ACC112 (cell line): ENCODE results near the gene NOS3.

ENCODE experiments used
- H2AFZ ChIP-seq: fragments of 200-600 bp; sonication (generic); one replicate; pipeline ENCODE4 v1.6.0; 2017; ENCODE audit warnings: antibody characterized with exemption, low read length; ENCODE audit not compliant: unreplicated experiment
- H3K27ac ChIP-seq: fragments of 200-600 bp; sonication (generic); 2 replicates; pipeline ENCODE4 v1.5.1; 2014; ENCODE audit warnings: low read depth, mild to moderate bottlenecking, antibody characterized with exemption, low read length, moderate library complexity
- H3K27me3 ChIP-seq: fragments of 200-600 bp; sonication (generic); 2 replicates; pipeline ENCODE4 v1.6.1; 2014; ENCODE audit warnings: mild to moderate bottlenecking, antibody characterized with exemption, low read length, moderate library complexity, mixed read lengths; ENCODE audit not compliant: insufficient read depth
- H3K36me3 ChIP-seq: fragments of 200-600 bp; sonication (generic); 2 replicates; pipeline ENCODE4 v1.6.1; 2016; ENCODE audit warnings: mild to moderate bottlenecking, antibody characterized with exemption, low read length, moderate library complexity, mixed read lengths; ENCODE audit not compliant: insufficient read depth
- H3K4me1 ChIP-seq: fragments of 200-600 bp; sonication (generic); one replicate; pipeline ENCODE4 v1.6.1; 2016; ENCODE audit warnings: low read length, mixed read lengths; ENCODE audit not compliant: insufficient read depth, unreplicated experiment, control insufficient read depth
- H3K4me3 ChIP-seq: fragments of 200-600 bp; sonication (generic); 2 replicates; pipeline ENCODE4 v1.5.1; 2014; ENCODE audit warnings: mild to moderate bottlenecking, low read depth, low read length
- H3K79me2 ChIP-seq: fragments of 200-600 bp; sonication (generic); one replicate; pipeline ENCODE4 v1.6.0; 2016; ENCODE audit warnings: low read length; ENCODE audit not compliant: control insufficient read depth, unreplicated experiment, insufficient read depth

The NOS3 gene

GRCh38 chr7:151062111-151062398 is 71.2 kb downstream of the NOS3 start:
- Histone ChIP-seq H3K27me3 (no peaks in the 10 kb centered on the region), H2AFZ (no peak overlapping the region), H3K36me3 (peaks cover 10% of the 10 kb centered on the region; the same call in 1 of the 2 replicates), H3K4me3 (peak overlapping the region; percentile 91), H3K4me1 (peaks cover 37% of the 10 kb centered on the region), H3K27ac (peak overlapping the region; percentile 85; the same call in 1 of the 2 replicates), H3K79me2 (peaks cover 49% of the 10 kb centered on the region)

- H3K4me1 ChIP-seq: peaks cover 35% of the 10 kb centered on the region
- H3K4me3 ChIP-seq: peak overlapping the region; percentile 91
- peaks cover 15% of the 10 kb centered on the region; the same call in 1 of the 2 replicates for H3K36me3 ChIP-seq
- peak overlapping the region; percentile 64 for H3K27ac ChIP-seq
- H3K79me2 ChIP-seq: peaks cover 49% of the 10 kb centered on the region
- H3K27me3 ChIP-seq: no peaks in the 10 kb centered on the region
- no peak overlapping the region for H2AFZ ChIP-seq
Measured at GRCh38 chr7:151062399-151063211, 71.8 kb downstream of the NOS3 start.

DNA sequence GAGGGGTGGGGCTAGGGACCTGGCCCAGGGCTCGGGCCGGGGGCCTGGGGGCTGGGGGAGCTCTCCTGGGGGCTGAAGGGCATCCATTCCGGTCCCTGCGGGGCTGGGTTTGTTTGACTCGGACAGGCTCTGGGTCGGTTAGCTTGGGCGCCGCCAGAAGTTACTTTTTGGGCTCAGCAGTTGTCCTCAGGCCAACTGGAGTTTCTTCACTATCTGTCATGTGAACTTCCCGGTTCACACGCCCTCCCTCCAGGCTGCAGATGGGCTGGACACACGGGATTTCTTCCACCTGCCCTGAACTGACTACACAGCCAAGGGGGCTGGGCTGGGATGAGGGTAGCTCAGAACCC is 72.4 kb downstream of the NOS3 start:
- H3K36me3 ChIP-seq: peaks cover 17% of the 10 kb centered on the region; the same call in 1 of the 2 replicates
- no peak overlapping the region for H2AFZ ChIP-seq
- H3K27me3 ChIP-seq: no peaks in the 10 kb centered on the region
- H3K4me3 ChIP-seq: no peak overlapping the region
- H3K27ac ChIP-seq: peak overlapping the region; percentile 64; the same call in 1 of the 2 replicates
- H3K79me2 ChIP-seq: peaks cover 49% of the 10 kb centered on the region
- H3K4me1 ChIP-seq: peaks cover 35% of the 10 kb centered on the region
